Femur (tissue), 1 donor: Measurements from ENCODE around the gene COL17A1.

Experiments
- DNase-seq: peaks from one replicate; pipeline ENCODE4 v3.0.0-alpha.2; 2017

The COL17A1 gene

DNA sequence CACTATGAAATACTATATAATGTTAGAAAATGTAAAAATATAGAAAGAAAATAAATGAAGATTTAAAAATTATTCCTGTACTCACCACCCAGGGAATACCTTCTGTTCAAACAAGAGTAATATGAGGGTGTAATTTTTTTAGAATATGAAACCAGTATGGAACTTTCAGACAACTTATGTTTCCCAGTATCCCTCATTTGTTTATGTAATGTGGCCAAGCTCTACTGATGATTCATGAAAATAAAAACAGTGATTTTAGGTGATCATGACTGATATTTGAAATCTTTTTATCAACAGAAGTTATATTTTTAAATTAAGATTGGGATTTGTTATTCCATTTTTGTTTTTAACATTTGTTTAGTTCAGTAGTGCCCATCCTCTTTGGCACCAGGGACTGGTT lies 100.0 kb downstream of the COL17A1 start:
- DNase-seq: no peak

DNA sequence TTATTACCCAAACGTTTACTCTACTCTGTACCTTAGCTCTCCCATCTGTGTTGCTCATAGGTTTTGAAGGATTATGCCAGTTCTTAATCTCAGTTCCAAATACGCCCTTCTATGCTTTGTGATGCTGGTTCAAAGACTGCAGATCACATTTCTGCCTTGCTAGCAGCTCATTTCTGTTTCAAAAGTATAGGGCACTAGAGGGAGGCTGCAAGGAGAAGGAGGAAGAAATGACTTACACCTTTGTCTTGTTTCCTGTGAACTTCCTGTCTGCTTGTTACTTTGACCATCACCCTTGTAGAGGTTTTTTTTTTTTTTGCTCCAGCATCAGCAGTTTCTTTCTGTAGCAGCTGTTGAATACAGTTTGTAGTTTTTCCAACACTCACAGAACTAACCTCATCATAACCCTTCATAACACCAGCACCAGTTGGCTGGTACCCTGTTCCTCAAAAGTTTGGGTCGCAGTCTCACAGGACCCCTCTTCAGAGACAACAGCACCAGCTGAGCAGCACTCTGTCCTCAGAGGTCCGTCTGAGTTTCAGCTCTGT lies 102.2 kb downstream of the COL17A1 start:
- DNase-seq: no peak

DNA sequence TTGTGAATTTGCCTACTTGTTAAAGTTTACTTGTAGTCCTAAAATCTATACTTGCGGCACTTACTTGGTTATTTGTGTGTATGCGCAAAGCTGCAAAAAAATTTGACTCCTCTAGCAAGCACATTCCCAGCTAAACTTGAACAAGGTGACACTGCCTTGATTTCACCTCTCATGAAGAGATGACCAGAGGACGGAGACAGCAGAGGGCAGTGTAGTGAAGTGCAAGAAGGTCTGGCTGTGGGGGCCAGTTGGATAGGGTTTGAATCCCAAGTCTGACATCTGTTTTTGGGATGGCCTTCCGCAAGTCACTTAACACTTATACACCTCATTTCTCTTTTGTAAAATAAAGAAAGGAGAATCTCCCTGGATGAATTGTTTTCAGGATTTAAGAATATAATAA lies 103.0 kb downstream of the COL17A1 start:
- no peak for DNase-seq
